ENCODE measurements around the gene COX6A1. TPM values are rescaled to one million over a fixed set of nuclear protein-coding genes. Genes with fewer than 3 reads are reported as not detected.
A peak's percentile ranks its signal among the peaks of the same experiment; 100 is the strongest.

The COX6A1 gene
- total and polyA plus RNA-seq, 2 donors (not counting 3 experiments of a cell fraction or from before 2014, with no cell fraction given), result 299 to 1,327 TPM

DNA sequence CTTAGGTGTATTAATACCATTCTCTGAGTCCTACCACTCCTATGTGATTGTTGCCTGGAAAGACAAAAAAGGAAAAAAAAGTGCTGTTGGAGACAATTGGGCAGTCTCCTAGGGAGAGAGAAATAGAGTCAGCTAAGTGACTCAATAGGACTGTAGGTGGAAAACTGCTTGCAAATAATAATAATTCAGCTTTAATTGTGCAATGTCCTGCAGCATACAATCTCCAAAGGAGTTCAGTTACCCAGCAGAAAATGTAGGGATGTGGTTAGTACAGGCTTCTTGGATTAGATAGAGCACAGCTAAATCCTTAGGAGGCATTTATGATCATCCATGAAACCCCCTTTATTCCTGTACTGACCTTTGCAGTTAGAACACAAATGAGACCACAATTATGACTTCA is 34.6 kb downstream of the COX6A1 start:
- TF ChIP-seq EZH2 (IDR thresholded peaks at IDR 0.05; ENCODE audit: borderline replicate concordance, low read depth, low read length, severe bottlenecking) (no peak), JUN (IDR thresholded peaks at IDR 0.05; ENCODE audit: borderline replicate concordance, insufficient read depth, insufficient read length, low read depth) (no peak), POLR2AphosphoS5 (IDR thresholded peaks at IDR 0.05; ENCODE audit: insufficient read depth, low read depth, low read length) (no peak), POLR2A (IDR thresholded peaks at IDR 0.05; ENCODE audit: low read depth, low read length) (no peak), CTCF (IDR thresholded peaks at IDR 0.05; ENCODE audit: extremely low read depth in 1 of 2, insufficient read depth in 1 of 2, low read depth in 1 of 2, low read length in 2 of 2) (no peak), GATA2 (IDR thresholded peaks at IDR 0.05; ENCODE audit: insufficient read depth, insufficient read length, low read depth, low read length) (no peak), FOS (IDR thresholded peaks at IDR 0.05; ENCODE audit: borderline replicate concordance, insufficient read depth, low read length) (no peak), MYC (IDR thresholded peaks at IDR 0.05; ENCODE audit: low read depth, low read length) (no peak)
- TF ChIP-seq, protein P1, sequence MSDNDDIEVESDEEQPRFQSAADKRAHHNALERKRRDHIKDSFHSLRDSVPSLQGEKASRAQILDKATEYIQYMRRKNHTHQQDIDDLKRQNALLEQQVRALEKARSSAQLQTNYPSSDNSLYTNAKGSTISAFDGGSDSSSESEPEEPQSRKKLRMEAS (IDR thresholded peaks at IDR 0.05; ENCODE audit: insufficient read depth, insufficient read length), result no peak
- Histone ChIP-seq H3K4me1 (ENCODE audit: control insufficient read depth, extremely low read depth, insufficient read depth, low read length) (peaks cover 9% of the 10 kb centered on the region), H3K9me3 (replicated peaks; ENCODE audit: control insufficient read depth, insufficient read depth, low read length) (no peaks in the 10 kb centered on the region), H3K9me1 (replicated peaks; ENCODE audit: control insufficient read depth, extremely low read depth, insufficient read depth, low read length) (no peaks in the 10 kb centered on the region), H3K36me3 (ENCODE audit: control insufficient read depth in 2 of 2, extremely low read depth in 1 of 2, insufficient read depth in 2 of 2, low read length in 2 of 2) (no peaks in the 10 kb centered on the region), H3K4me2 (ENCODE audit: insufficient read depth, low read length) (no peak overlapping the region), H3K27ac (ENCODE audit: insufficient read depth, low read depth, low read length) (no peak overlapping the region), H3K79me2 (ENCODE audit: control insufficient read depth, insufficient read depth, low read length) (peaks cover 21% of the 10 kb centered on the region), H3K4me3 (replicated peaks in 1 of 3; ENCODE audit: insufficient read depth in 1 of 3, low read depth in 1 of 3, low read length in 3 of 3) (no peak overlapping the region), H4K20me1 (replicated peaks; ENCODE audit: control insufficient read depth, extremely low read depth, insufficient read depth, low read length) (peaks cover under 1% of the 10 kb centered on the region), H2AFZ (ENCODE audit: low read depth, low read length) (no peak overlapping the region), H3K27me3 (ENCODE audit: control insufficient read depth in 2 of 2, insufficient read depth in 2 of 2, low read length in 2 of 2) (no peaks in the 10 kb centered on the region), H3K9ac (replicated peaks; ENCODE audit: extremely low read depth, insufficient read depth, low read length) (no peak overlapping the region)
- no TSS peak for BruUV-seq (replicated peaks)
- ChIA-PET CTCF (interaction anchor here (0.8 to 1.4 kb wide), 2 partner anchors 16 to 24 kb away, joined by 3 read pairs; no protein-coding TSS in a partner anchor), POLR2A (no interaction called here)
- intact Hi-C loops (cut with micrococcal nuclease), result no loop called here
- FAIRE-seq, result peak; percentile 21
- DNase-seq (ENCODE audit: low read depth, low spot score), result no peak
- dilution Hi-C loops (cut with MboI; ENCODE audit: extremely low pct_ligation_motif_present, low sequenced_read_pairs), result no loop called here
